Progenitor cell of endocrine pancreas (in vitro differentiated cells): ENCODE data around the gene CXCL16. TPM values are rescaled to one million over a fixed set of nuclear protein-coding genes. Genes with fewer than 3 reads are reported as not detected.
"Not testable (repeated sequence)": the region's sequence is repeated elsewhere in the genome, so short reads cannot be mapped to it uniquely, and the experiment has no call there.

Experiments used
- DNase-seq: peaks from one replicate; pipeline ENCODE4 v3.0.0; 2021; ENCODE audit warnings: low spot score; ENCODE audit not compliant: unreplicated experiment
- H3K27ac Mint-ChIP-seq: 2 replicates; pipeline ENCODE4 v1.8.0; 2021; ENCODE audit warnings: mild to moderate bottlenecking, moderate library complexity, mixed read lengths
- H3K27me3 Mint-ChIP-seq: 2 replicates; pipeline ENCODE4 v1.8.0; 2021; ENCODE audit warnings: mixed read lengths
- H3K36me3 Mint-ChIP-seq: 2 replicates; pipeline ENCODE4 v1.8.0; 2022; ENCODE audit warnings: mixed read lengths; ENCODE audit not compliant: insufficient read depth
- H3K4me1 Mint-ChIP-seq: 2 replicates; pipeline ENCODE4 v1.8.0; 2021; ENCODE audit warnings: low read depth, mixed read lengths
- H3K4me3 Mint-ChIP-seq: 2 replicates; pipeline ENCODE4 v1.8.0; 2021; ENCODE audit warnings: low read depth, mild to moderate bottlenecking, moderate library complexity, mixed read lengths
- H3K9me3 Mint-ChIP-seq: 2 replicates; pipeline ENCODE4 v1.8.0; 2021; ENCODE audit warnings: low read depth, mixed read lengths
- total RNA-seq: library from RNA; stranded (reverse); gene quantifications from 2 replicates; pipeline ENCODE4 v1.2.1, GENCODE V29; 2021
- TF ChIP-seq, protein P1 (sequence below): fragments of 200-600 bp; sonication (generic); IDR thresholded peaks from one replicate; pipeline ENCODE4 v1.5.0; 2021; ENCODE audit warnings: antibody characterized with exemption, mild to moderate bottlenecking; ENCODE audit not compliant: unreplicated experiment

CXCL16 gene
- total RNA-seq, 1 donor from 2014 or later, result 4.3 TPM

- Mint-ChIP-seq H3K4me3 (peak overlapping the region; percentile 93), H3K4me1 (peaks cover 17% of the 10 kb centered on the region), H3K27ac (peak overlapping the region; percentile 95), H3K9me3 (no peaks in the 10 kb centered on the region), H3K36me3 (no peaks in the 10 kb centered on the region), H3K27me3 (no peaks in the 10 kb centered on the region)
- DNase-seq, result no peak
- TF ChIP-seq, protein P1, sequence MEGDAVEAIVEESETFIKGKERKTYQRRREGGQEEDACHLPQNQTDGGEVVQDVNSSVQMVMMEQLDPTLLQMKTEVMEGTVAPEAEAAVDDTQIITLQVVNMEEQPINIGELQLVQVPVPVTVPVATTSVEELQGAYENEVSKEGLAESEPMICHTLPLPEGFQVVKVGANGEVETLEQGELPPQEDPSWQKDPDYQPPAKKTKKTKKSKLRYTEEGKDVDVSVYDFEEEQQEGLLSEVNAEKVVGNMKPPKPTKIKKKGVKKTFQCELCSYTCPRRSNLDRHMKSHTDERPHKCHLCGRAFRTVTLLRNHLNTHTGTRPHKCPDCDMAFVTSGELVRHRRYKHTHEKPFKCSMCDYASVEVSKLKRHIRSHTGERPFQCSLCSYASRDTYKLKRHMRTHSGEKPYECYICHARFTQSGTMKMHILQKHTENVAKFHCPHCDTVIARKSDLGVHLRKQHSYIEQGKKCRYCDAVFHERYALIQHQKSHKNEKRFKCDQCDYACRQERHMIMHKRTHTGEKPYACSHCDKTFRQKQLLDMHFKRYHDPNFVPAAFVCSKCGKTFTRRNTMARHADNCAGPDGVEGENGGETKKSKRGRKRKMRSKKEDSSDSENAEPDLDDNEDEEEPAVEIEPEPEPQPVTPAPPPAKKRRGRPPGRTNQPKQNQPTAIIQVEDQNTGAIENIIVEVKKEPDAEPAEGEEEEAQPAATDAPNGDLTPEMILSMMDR, result no peak
Measured at GRCh38 chr17:4703330-4703691, 36.4 kb downstream of the CXCL16 start.

GRCh38 chr17:4701116-4701515 is 38.6 kb downstream of the CXCL16 start:
- DNase-seq, result no peak
- Mint-ChIP-seq H3K27ac (no peak overlapping the region), H3K9me3 (no peaks in the 10 kb centered on the region), H3K27me3 (no peaks in the 10 kb centered on the region), H3K4me3 (no peak overlapping the region), H3K36me3 (peaks cover 6% of the 10 kb centered on the region), H3K4me1 (peaks cover 17% of the 10 kb centered on the region)
- TF ChIP-seq, protein P1, result no peak

GRCh38 chr17:4699401-4700056 is 40.2 kb downstream of the CXCL16 start:
- not testable (repeated sequence) for H3K36me3 Mint-ChIP-seq, H3K27me3 Mint-ChIP-seq, H3K9me3 Mint-ChIP-seq, DNase-seq, H3K4me3 Mint-ChIP-seq
- peak overlapping the region; percentile 33 for H3K27ac Mint-ChIP-seq
- peaks cover 17% of the 10 kb centered on the region for H3K4me1 Mint-ChIP-seq

DNA sequence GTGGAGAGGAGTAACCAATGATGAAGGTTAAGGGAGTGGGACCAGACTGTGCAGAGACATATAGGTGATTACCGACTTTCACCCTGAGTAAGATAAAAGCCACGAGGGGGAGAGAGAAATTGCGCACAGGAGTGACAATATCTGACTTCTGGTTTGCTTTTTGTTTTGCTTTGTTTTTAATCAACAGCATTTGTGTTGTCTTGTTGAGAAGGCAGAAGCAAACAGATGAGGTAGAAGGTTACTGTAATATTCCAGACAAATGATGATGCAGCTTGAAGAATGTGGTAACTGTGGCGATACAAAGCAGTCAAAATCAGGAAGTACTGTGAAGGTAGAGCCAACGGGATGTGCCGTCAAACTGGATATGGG is 43.3 kb downstream of the CXCL16 start:
- H3K9me3 Mint-ChIP-seq, result no peaks in the 10 kb centered on the region
- no peak for DNase-seq
- peaks cover 7% of the 10 kb centered on the region for H3K36me3 Mint-ChIP-seq
- H3K4me3 Mint-ChIP-seq, result no peak overlapping the region
- no peak overlapping the region for H3K27ac Mint-ChIP-seq
- TF ChIP-seq, protein P1, result no peak
- no peaks in the 10 kb centered on the region for H3K27me3 Mint-ChIP-seq
- no peaks in the 10 kb centered on the region for H3K4me1 Mint-ChIP-seq

- Mint-ChIP-seq H3K4me3 (no peak overlapping the region), H3K27me3 (no peaks in the 10 kb centered on the region), H3K9me3 (peaks cover 11% of the 10 kb centered on the region), H3K27ac (no peak overlapping the region), H3K4me1 (no peaks in the 10 kb centered on the region), H3K36me3 (peaks cover 30% of the 10 kb centered on the region)
- DNase-seq, result no peak
- TF ChIP-seq, protein P1, result no peak
Measured at GRCh38 chr17:4693416-4693815, 46.3 kb downstream of the CXCL16 start.

DNA sequence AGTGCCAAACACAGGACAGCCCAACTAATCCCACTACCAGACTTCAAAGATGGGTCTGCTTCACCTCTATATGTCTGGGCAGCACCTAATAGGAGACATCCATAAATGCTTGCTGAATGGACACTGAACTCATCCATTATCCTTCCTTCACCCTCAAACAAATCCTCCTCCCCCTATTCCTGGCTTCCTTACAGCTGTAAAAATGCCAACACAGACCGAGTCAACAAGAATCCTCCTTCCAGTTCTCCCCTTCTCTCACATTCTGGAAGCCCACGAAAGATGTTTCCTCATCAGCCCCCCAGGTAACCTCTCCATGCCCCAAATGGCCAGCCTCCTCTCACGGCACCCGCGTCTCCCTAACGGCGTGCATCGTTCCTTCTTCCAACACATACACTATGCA is 48.0 kb downstream of the CXCL16 start:
- H3K4me3 Mint-ChIP-seq, result no peak overlapping the region
- H3K36me3 Mint-ChIP-seq, result peaks cover 38% of the 10 kb centered on the region
- peaks cover 17% of the 10 kb centered on the region for H3K9me3 Mint-ChIP-seq
- TF ChIP-seq, protein P1, result no peak
- H3K27me3 Mint-ChIP-seq, result no peaks in the 10 kb centered on the region
- no peak for DNase-seq
- H3K27ac Mint-ChIP-seq, result peak overlapping the region; percentile 54
- H3K4me1 Mint-ChIP-seq, result no peaks in the 10 kb centered on the region
